ENCODE results near the gene SMAD7.

SMAD7 gene

GRCh38 chr18:48949606-48950535 is 894 bp downstream of the SMAD7 start:
- no peak for TF ChIP-seq ZNF274 (IDR thresholded peaks at IDR 0.05; ENCODE audit: low read depth, low read length)
- peak overlapping the region; percentile 81 for H3K4me3 ChIP-seq (ENCODE audit: low read length)

- no peak for TF ChIP-seq ZNF274 (IDR thresholded peaks at IDR 0.05; ENCODE audit: low read depth, low read length)
- H3K4me3 ChIP-seq (ENCODE audit: low read length) = peak overlapping the region; percentile 81
Measured at GRCh38 chr18:48949050-48949605, 1.6 kb downstream of the SMAD7 start.

- TF ChIP-seq ZNF274 (IDR thresholded peaks at IDR 0.05; ENCODE audit: low read depth, low read length) = no peak
- H3K4me3 ChIP-seq (ENCODE audit: low read length) = peak overlapping the region; percentile 81
Measured at GRCh38 chr18:48948112-48949049, 2.4 kb downstream of the SMAD7 start.

GRCh38 chr18:48947560-48947959 is 3.2 kb downstream of the SMAD7 start:
- H3K4me3 ChIP-seq (ENCODE audit: low read length) = peak overlapping the region; percentile 81
- no peak for TF ChIP-seq ZNF274 (IDR thresholded peaks at IDR 0.05; ENCODE audit: low read depth, low read length)

DNA sequence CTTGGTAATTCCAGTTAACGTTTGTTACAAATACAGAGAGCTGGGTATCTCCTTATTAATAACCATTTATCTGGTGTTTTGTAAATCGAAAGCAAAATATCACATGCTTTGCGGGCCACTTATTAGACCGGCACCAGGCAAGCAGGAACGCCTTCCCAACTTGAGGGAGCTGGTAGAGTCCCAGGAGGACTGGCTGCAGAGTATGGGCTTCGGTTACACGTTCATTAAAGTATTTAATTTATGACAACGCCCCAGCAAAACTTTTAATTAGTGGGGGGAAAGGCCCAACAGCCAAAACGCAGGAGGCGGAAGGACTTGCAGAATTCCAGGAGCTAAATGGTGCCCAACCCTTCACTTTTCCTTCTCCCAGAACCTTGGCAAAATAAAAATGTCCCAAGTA is 3.7 kb downstream of the SMAD7 start:
- TF ChIP-seq ZNF274 (IDR thresholded peaks at IDR 0.05; ENCODE audit: low read depth, low read length) = no peak
- peak overlapping the region; percentile 81 for H3K4me3 ChIP-seq (ENCODE audit: low read length)

DNA sequence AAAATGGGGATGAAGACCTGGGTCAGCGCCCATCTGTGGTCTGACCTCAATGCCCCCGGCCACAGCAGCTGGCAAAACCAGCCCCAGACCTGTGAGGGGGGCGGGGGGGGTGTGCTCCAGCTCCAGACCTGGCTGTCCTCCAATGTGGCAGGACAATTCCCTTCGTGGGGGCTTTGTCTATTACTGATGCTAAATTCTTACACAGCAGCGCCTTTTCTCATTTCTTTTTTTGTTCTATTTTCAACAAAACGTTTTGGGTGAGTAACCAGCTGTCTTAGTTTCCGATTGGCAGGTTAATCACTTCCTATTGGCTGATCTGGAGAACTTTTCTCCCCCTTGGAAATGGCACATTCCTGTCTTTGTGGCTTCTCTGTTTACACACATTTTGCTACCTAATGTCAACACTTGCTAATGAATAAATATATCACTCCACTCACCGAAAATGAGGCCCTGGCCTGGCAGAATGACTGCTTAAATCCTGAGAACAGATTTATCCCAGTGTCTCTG is 4.4 kb downstream of the SMAD7 start:
- H3K4me3 ChIP-seq (ENCODE audit: low read length) = peak overlapping the region; percentile 81
- TF ChIP-seq ZNF274 (IDR thresholded peaks at IDR 0.05; ENCODE audit: low read depth, low read length) = no peak

DNA sequence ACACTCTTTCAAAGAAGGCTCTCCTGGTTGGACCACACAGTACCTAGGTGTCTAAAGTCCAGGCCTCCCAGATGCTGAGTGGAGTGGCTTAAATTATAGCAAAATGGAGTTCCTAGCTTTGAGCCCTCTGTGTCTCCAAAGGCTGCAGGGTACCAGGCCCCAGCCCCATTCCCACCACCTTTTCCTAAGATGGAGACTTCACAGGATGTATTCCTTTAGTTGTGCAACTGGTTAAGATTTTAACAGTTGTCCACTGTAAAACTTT is 4.9 kb downstream of the SMAD7 start:
- H3K4me3 ChIP-seq (ENCODE audit: low read length) = 0 out of 2 replicates have a peak overlapping the region, but pooled peaks have one; percentile 6

GRCh38 chr18:48944634-48945033 is 6.1 kb downstream of the SMAD7 start:
- no peak overlapping the region for H3K4me3 ChIP-seq (ENCODE audit: low read length)
- no peak for TF ChIP-seq ZNF274 (IDR thresholded peaks at IDR 0.05; ENCODE audit: low read depth, low read length)

More for the DNA sequence above, 4.9 kb downstream of the SMAD7 start:
- TF ChIP-seq ZNF274 (IDR thresholded peaks at IDR 0.05; ENCODE audit: low read depth, low read length) = no peak

DNA sequence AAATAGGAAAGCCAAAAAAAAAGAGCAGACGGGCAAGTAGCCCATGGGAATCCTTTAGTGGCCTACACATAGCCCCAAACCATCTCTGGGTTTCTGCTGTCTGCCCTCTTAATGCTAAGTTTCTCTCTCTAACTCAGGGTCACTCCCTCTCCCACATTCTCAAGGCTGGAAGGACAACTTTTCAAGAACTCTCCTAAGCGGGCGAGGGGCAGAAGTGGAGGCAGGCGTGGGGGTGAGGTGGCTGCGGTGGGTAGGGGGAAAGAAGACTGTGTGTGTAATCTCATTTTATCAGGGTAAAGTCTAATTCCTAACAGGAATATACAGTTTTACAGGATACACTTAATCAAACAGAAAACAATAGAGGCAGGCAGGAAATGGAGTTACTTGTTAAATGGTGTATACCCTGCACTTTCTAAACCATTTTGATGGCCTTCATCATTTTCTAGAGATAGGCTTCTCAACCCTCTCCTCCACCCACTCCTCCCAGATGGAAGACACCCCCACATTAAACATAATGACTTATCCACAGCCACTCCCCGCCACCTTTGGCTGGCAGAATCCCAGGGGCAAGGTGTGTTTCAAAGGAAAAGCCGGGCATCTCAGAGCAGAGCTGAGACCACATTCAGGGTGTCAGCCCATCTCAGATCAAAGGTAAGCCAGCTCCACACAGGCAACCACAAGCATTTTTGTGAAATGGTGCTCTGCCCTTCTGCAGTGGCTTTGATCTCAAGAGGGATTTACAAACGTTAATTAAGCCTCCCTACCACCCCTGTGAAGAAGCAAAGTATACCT is 6.8 kb downstream of the SMAD7 start:
- TF ChIP-seq ZNF274 (IDR thresholded peaks at IDR 0.05; ENCODE audit: low read depth, low read length) = no peak
- no peak overlapping the region for H3K4me3 ChIP-seq (ENCODE audit: low read length)

DNA sequence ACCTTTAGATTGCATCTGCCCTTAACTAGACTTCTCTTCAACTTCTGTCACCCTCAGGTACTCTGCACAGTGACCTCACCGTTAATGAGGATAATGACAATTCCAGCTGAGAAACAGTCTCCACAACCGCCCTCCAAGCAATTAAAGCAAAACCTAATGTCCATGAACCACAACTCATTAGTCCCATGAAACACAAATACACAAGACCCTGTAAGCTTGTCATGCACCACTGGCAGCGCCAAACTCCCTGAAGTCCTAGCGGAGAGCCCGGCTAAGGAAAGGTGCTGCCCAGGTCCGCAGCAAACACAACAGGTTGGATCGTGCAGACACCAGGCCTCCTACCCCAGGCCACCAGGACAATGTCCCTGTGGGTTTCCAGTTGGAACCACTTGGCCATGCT is 7.4 kb downstream of the SMAD7 start:
- H3K4me3 ChIP-seq (ENCODE audit: low read length) = no peak overlapping the region
- TF ChIP-seq ZNF274 (IDR thresholded peaks at IDR 0.05; ENCODE audit: low read depth, low read length) = no peak

- no peak for TF ChIP-seq ZNF274 (IDR thresholded peaks at IDR 0.05; ENCODE audit: low read depth, low read length)
- peak overlapping the region; percentile 4; the same call in 1 of the 2 replicates for H3K4me3 ChIP-seq (ENCODE audit: low read length)
Measured at GRCh38 chr18:48942554-48943261, 8.1 kb downstream of the SMAD7 start.

GRCh38 chr18:48942086-48942485 is 8.7 kb downstream of the SMAD7 start:
- no peak overlapping the region; the same call in 1 of the 2 replicates for H3K4me3 ChIP-seq (ENCODE audit: low read length)
- no peak for TF ChIP-seq ZNF274 (IDR thresholded peaks at IDR 0.05; ENCODE audit: low read depth, low read length)

DNA sequence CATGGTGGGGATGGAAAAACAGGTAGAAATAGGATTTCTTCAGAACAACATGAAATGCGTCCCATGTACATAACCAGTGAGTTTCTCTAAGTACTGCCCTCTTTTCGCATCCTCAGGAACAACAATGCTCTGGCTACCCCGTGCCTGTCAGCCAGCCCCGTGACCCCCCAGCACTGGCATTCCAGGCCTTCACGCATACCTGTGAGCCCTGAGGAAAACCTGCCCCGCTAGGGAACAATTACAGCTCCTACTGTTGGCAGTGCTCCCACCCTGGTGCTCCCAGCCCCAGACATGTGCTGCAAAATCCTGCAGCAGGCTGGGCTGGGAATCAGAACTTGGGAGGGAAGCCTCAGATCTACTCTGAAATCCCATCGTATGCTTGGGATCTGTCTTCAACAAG is 9.1 kb downstream of the SMAD7 start:
- TF ChIP-seq ZNF274 (IDR thresholded peaks at IDR 0.05; ENCODE audit: low read depth, low read length) = no peak
- no peak overlapping the region for H3K4me3 ChIP-seq (ENCODE audit: low read length)
